HL-60 (cell line): ENCODE measurements around the gene RAD50.

Source experiments
- DNase-seq, 2 experiments: peaks; one replicate each; pipeline ENCODE4 v3.0.0-alpha.2; 2010 to 2020; ENCODE audit warnings: low read depth in 1 of 2, low spot score in 1 of 2
- H3K27ac ChIP-seq: fragments of 250-450 bp; sonication (Bioruptor Pico); replicated peaks from 2 replicates; pipeline ENCODE4 v1.5.1; 2020; ENCODE audit warnings: mild to moderate bottlenecking, moderate library complexity
- H3K27me3 ChIP-seq: fragments of 250-450 bp; sonication (Bioruptor Pico); 2 replicates; pipeline ENCODE4 v1.5.1; 2021; ENCODE audit warnings: mild to moderate bottlenecking, moderate library complexity; ENCODE audit not compliant: insufficient read depth, poor library complexity, severe bottlenecking
- H3K4me3 ChIP-seq: replicated peaks from 2 replicates; pipeline ENCODE4 v1.5.1; 2011; ENCODE audit warnings: mild to moderate bottlenecking, control low read depth, low read length; ENCODE audit not compliant: insufficient read depth
- CTCF ChIP-seq: IDR thresholded peaks from one replicate; pipeline ENCODE4 v1.5.1; 2011; ENCODE audit warnings: low read length, control low read depth, inconsistent platforms; ENCODE audit not compliant: insufficient read depth
- GABPA ChIP-seq: IDR thresholded peaks from 2 replicates; pipeline ENCODE4 v1.6.1; 2012; ENCODE audit warnings: low read depth
- POLR2AphosphoS5 ChIP-seq: IDR thresholded peaks from 2 replicates; pipeline ENCODE4 v1.6.1; 2012; ENCODE audit warnings: low read depth
- REST ChIP-seq: IDR thresholded peaks from 2 replicates; pipeline ENCODE4 v1.6.1; 2012; ENCODE audit warnings: low read depth; ENCODE audit not compliant: insufficient replicate concordance
- SPI1 ChIP-seq: IDR thresholded peaks from 2 replicates; pipeline ENCODE4 v1.6.1; 2012; ENCODE audit warnings: low read depth, mild to moderate bottlenecking, borderline replicate concordance

The RAD50 gene

GRCh38 chr5:132658381-132659302 lies 101.9 kb downstream of the RAD50 start:
- Histone ChIP-seq H3K27me3 (no peaks in the 10 kb centered on the region), H3K27ac (no peak overlapping the region), H3K4me3 (no peak overlapping the region)
- no peak for DNase-seq
- TF ChIP-seq GABPA (no peak), REST (no peak), POLR2AphosphoS5 (no peak), SPI1 (no peak), CTCF (no peak)

GRCh38 chr5:132659598-132660493 lies 103.1 kb downstream of the RAD50 start:
- Histone ChIP-seq H3K27me3 (no peaks in the 10 kb centered on the region), H3K27ac (no peak overlapping the region), H3K4me3 (no peak overlapping the region)
- DNase-seq = no peak
- TF ChIP-seq REST (no peak), CTCF (no peak), GABPA (no peak), SPI1 (no peak), POLR2AphosphoS5 (no peak)

- TF ChIP-seq CTCF = no peak
- TF ChIP-seq SPI1 = no peak
- TF ChIP-seq REST = no peak
- TF ChIP-seq GABPA = no peak
- TF ChIP-seq POLR2AphosphoS5 = no peak
- no peaks in the 10 kb centered on the region for H3K27me3 ChIP-seq
- no peak for DNase-seq
- H3K27ac ChIP-seq = no peak overlapping the region
- H3K4me3 ChIP-seq = no peak overlapping the region
Measured at GRCh38 chr5:132661231-132662003, 104.6 kb downstream of the RAD50 start.
